COLO668 (cell line): ENCODE measurements around the gene LCN12.

ENCODE experiments used
- DNase-seq: peaks from one replicate; lab custom pipeline; 2025; ENCODE audit not compliant: unreplicated experiment; lab: John Stamatoyannopoulos, UW

LCN12 gene

GRCh38 chr9:136926749-136927148 is 25.3 kb upstream of the LCN12 start:
- no peak for DNase-seq

GRCh38 chr9:136927343-136928271 is 24.5 kb upstream of the LCN12 start:
- no peak for DNase-seq

GRCh38 chr9:136928591-136928990 is 23.5 kb upstream of the LCN12 start:
- no peak for DNase-seq

- no peak for DNase-seq
Observed at GRCh38 chr9:136930014-136930413, 22.1 kb upstream of the LCN12 start.

- no peak for DNase-seq
Observed at GRCh38 chr9:136931611-136932130, 20.4 kb upstream of the LCN12 start.

- DNase-seq, result no peak
Observed at GRCh38 chr9:136934277-136934676, 17.8 kb upstream of the LCN12 start.

- no peak for DNase-seq
Observed at GRCh38 chr9:136935651-136936050, 16.4 kb upstream of the LCN12 start.

GRCh38 chr9:136936645-136937170 is 15.4 kb upstream of the LCN12 start:
- no peak for DNase-seq

GRCh38 chr9:136937186-136938001 is 14.7 kb upstream of the LCN12 start:
- no peak for DNase-seq

GRCh38 chr9:136939431-136939995 is 12.6 kb upstream of the LCN12 start:
- no peak for DNase-seq

GRCh38 chr9:136939996-136940525 is 12.0 kb upstream of the LCN12 start:
- DNase-seq, result no peak

GRCh38 chr9:136940526-136941230 is 11.4 kb upstream of the LCN12 start:
- no peak for DNase-seq

GRCh38 chr9:136941231-136942111 is 10.6 kb upstream of the LCN12 start:
- DNase-seq, result no peak

GRCh38 chr9:136942112-136942880 is 9.8 kb upstream of the LCN12 start:
- DNase-seq, result no peak

- DNase-seq, result no peak
Observed at GRCh38 chr9:136942881-136943230, 9.2 kb upstream of the LCN12 start.

GRCh38 chr9:136943291-136944211 is 8.5 kb upstream of the LCN12 start:
- peak; percentile 66 for DNase-seq

GRCh38 chr9:136944212-136944518 is 7.9 kb upstream of the LCN12 start:
- DNase-seq, result peak; percentile 88
